HepG2 (cell line): Measurements from ENCODE around the gene NUDT8. TPM values are rescaled to one million over a fixed set of nuclear protein-coding genes. Genes with fewer than 3 reads are reported as not detected.

Experiments used
- ATF7 ChIP-seq, 2 experiments: fragments of 450-650 bp in 1 of 2; sonication (generic) in 1 of 2; formaldehyde crosslinking in 1 of 2; IDR thresholded peaks; 2 replicates each; pipeline versions ENCODE4 v1.4.0 to v1.6.1; 2016 to 2020; ENCODE audit warnings: antibody characterized with exemption in 1 of 2, mild to moderate bottlenecking in 1 of 2, missing genetic modification reagents in 1 of 2
- ELF1 ChIP-seq: sonication (generic); formaldehyde crosslinking; IDR thresholded peaks from 2 replicates; pipeline ENCODE4 v1.4.0; 2020; ENCODE audit warnings: missing genetic modification reagents
- GATA4 ChIP-seq: sonication (generic); IDR thresholded peaks from 2 replicates; pipeline ENCODE4 v1.6.1; 2016; ENCODE audit warnings: antibody characterized with exemption, low read depth, borderline replicate concordance
- GATAD2A ChIP-seq: IDR thresholded peaks from 2 replicates; pipeline ENCODE4 v1.6.1; 2016
- HIVEP1 ChIP-seq: sonication (generic); formaldehyde crosslinking; IDR thresholded peaks from 2 replicates; pipeline ENCODE4 v1.4.0; 2020; ENCODE audit warnings: mild to moderate bottlenecking, missing genetic modification reagents
- KDM3A ChIP-seq: IDR thresholded peaks from 2 replicates; pipeline ENCODE4 v1.6.1; 2018; ENCODE audit warnings: low read depth, missing compliant biosample characterization
- MBNL3 ChIP-seq: fragments of 250-450 bp; sonication (Bioruptor Pico); conservative IDR thresholded peaks from 2 replicates; pipeline ENCODE4 v1.8.0; 2022; ENCODE audit warnings: mild to moderate bottlenecking, inconsistent platforms
- NR2C2 ChIP-seq: sonication (generic); formaldehyde crosslinking; IDR thresholded peaks from 2 replicates; pipeline ENCODE4 v1.4.0; 2020; ENCODE audit warnings: missing genetic modification reagents, mild to moderate bottlenecking, moderate library complexity, borderline replicate concordance
- PAF1 ChIP-seq: IDR thresholded peaks from 2 replicates; pipeline ENCODE4 v1.6.1; 2016; ENCODE audit warnings: missing genetic modification reagents, missing compliant biosample characterization
- PAX8 ChIP-seq: sonication (generic); formaldehyde crosslinking; IDR thresholded peaks from 2 replicates; pipeline ENCODE4 v1.8.0; 2022; ENCODE audit warnings: mild to moderate bottlenecking, missing genetic modification reagents, borderline replicate concordance
- PRMT3 ChIP-seq: sonication (generic); formaldehyde crosslinking; IDR thresholded peaks from 2 replicates; pipeline ENCODE4 v1.8.1; 2022; ENCODE audit warnings: low read depth, mild to moderate bottlenecking, moderate library complexity, missing genetic modification reagents, borderline replicate concordance
- RFXANK ChIP-seq: IDR thresholded peaks from 2 replicates; pipeline ENCODE4 v1.6.1; 2016
- SRY ChIP-seq: sonication (generic); formaldehyde crosslinking; IDR thresholded peaks from 2 replicates; pipeline ENCODE4 v1.8.0; 2022; ENCODE audit warnings: mild to moderate bottlenecking, missing genetic modification reagents
- TOPORS ChIP-seq: sonication (generic); formaldehyde crosslinking; IDR thresholded peaks from 2 replicates; pipeline ENCODE4 v1.8.0; 2023; ENCODE audit warnings: mild to moderate bottlenecking, missing genetic modification reagents
- TRIM24 ChIP-seq: sonication (generic); formaldehyde crosslinking; IDR thresholded peaks from 2 replicates; pipeline ENCODE4 v1.8.0; 2022; ENCODE audit warnings: mild to moderate bottlenecking, missing genetic modification reagents
- ZC3H13 ChIP-seq: sonication (generic); formaldehyde crosslinking; IDR thresholded peaks from 2 replicates; pipeline ENCODE4 v1.8.1; 2023; ENCODE audit warnings: mild to moderate bottlenecking, missing genetic modification reagents, moderate library complexity
- ZKSCAN1 ChIP-seq: fragments of 150-350 bp; IDR thresholded peaks from 2 replicates; pipeline ENCODE4 v1.6.1; 2014; ENCODE audit warnings: low read length
- ZNF260 ChIP-seq: sonication (generic); formaldehyde crosslinking; IDR thresholded peaks from 2 replicates; pipeline ENCODE4 v1.4.0; 2020; ENCODE audit warnings: missing genetic modification reagents, low read depth, mild to moderate bottlenecking, borderline replicate concordance
- ZNF263 ChIP-seq: sonication (generic); formaldehyde crosslinking; IDR thresholded peaks from 2 replicates; pipeline ENCODE4 v1.4.0; 2020; ENCODE audit warnings: missing genetic modification reagents
- ZNF549 ChIP-seq: sonication (generic); formaldehyde crosslinking; IDR thresholded peaks from 2 replicates; pipeline ENCODE4 v1.5.0; 2020; ENCODE audit warnings: missing genetic modification reagents
- ZNF724P ChIP-seq: sonication (generic); formaldehyde crosslinking; IDR thresholded peaks from 2 replicates; pipeline ENCODE4 v1.8.0; 2022; ENCODE audit warnings: missing genetic modification reagents, borderline replicate concordance
- polyA plus RNA-seq, 8 experiments: library from polyadenylated mRNA; depleted of rRNA in 3 of 8; stranded (reverse) in 7 of 8; unstranded in 1 of 8; fragments of >200 nt; fragmentation: Illumina TruSeq in 4 of 8; extraction: Trizol in 4 of 8; gene quantifications; 2 replicates each; pipeline versions ENCODE4 v1.2.1 to v1.2.3, GENCODE V29; 2011 to 2016; ENCODE audit warnings: low read depth in 4 of 8, missing spikeins in 1 of 8, mixed read lengths in 1 of 8; ENCODE audit not compliant: insufficient read depth in 1 of 8
- total RNA-seq, 5 experiments: library from RNA; depleted of rRNA; stranded (reverse); fragments of >200 nt; fragmentation: Illumina TruSeq; extraction: Trizol; gene quantifications; 2 replicates each; pipeline ENCODE4 v1.2.3, GENCODE V29; 2016; ENCODE audit warnings: low read depth in 1 of 5
- TF ChIP-seq, protein P1 (sequence below): sonication (generic); formaldehyde crosslinking; IDR thresholded peaks from 2 replicates; pipeline ENCODE4 v1.8.0; 2022; ENCODE audit warnings: low read depth, missing genetic modification reagents
- TF ChIP-seq, protein P2 (sequence below): conservative IDR thresholded peaks from 2 replicates; pipeline ENCODE4 v1.6.1; 2018; ENCODE audit warnings: missing genetic modification reagents
- TF ChIP-seq, protein P3 (sequence below): sonication (generic); formaldehyde crosslinking; IDR thresholded peaks from 2 replicates; pipeline ENCODE4 v1.8.0; 2022; ENCODE audit warnings: mild to moderate bottlenecking, missing genetic modification reagents; ENCODE audit not compliant: insufficient replicate concordance
- TF ChIP-seq, protein P4 (sequence below): sonication (generic); formaldehyde crosslinking; IDR thresholded peaks from 2 replicates; pipeline ENCODE4 v1.5.1; 2020; ENCODE audit warnings: mild to moderate bottlenecking, missing genetic modification reagents, borderline replicate concordance

NUDT8 gene
- total and polyA plus RNA-seq, 2 of the 13 experiments (the other 11 are each of a cell fraction or from before 2014, with no cell fraction given): 6.7 to 25.8 TPM

DNA sequence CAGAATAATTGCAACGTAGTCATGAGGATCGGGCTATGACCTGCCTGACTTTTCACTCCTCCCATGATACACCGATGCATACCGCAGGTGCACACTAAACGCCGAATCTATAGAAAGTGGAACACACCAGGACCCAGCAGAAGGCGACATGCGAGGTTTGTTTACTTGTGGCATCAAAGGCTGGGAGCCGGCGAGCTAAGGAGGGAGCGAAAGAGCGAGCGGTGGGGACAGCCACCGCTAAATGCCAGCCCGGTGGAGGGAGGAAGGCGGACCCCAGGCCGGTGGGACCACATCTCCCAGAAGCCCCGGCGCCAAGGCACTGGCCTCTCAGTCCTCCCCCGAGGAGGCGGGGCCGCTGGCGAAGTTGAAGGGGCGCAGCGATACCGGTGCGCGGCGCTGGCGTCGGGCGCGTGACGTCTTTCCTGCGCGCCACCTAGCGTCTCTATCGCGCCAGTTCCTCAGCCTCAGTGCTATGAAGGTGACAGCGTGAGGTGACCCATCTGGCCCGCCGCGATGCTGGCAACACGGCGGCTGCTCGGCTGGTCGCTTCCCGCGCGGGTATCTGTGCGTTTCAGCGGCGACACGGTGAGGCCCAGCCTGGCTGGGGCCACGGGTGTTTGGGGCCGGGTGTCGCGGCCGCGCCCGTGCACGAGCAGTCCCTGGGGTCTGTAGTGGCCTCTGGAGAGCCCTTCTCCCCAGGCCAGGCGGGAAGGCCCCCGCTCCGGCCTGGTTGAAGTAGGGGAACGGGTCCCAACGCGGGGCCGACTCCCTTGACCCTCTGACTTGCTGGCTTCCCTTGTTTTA lies 23.0 kb downstream of the NUDT8 start, which contains the start of gene NDUFV1 (continued):
- 0 out of 2 replicates have a peak, but pooled peaks have one; percentile 40 for TF ChIP-seq TOPORS
- TF ChIP-seq ZKSCAN1: no peak
- no peak for TF ChIP-seq ZNF260 (CRISPR knock-in tag)
- no peak for TF ChIP-seq GATA4
- peak; percentile 25; the same call in 1 of the 2 replicates for TF ChIP-seq ATF7 (IDR thresholded peaks at IDR 0.05)
- 0 out of 2 replicates have a peak, but pooled peaks have one; percentile 48 for TF ChIP-seq ATF7 (CRISPR knock-in tag; IDR thresholded peaks at IDR 0.05)
- no peak for TF ChIP-seq PAX8 (CRISPR knock-in tag)
- TF ChIP-seq, protein P1, sequence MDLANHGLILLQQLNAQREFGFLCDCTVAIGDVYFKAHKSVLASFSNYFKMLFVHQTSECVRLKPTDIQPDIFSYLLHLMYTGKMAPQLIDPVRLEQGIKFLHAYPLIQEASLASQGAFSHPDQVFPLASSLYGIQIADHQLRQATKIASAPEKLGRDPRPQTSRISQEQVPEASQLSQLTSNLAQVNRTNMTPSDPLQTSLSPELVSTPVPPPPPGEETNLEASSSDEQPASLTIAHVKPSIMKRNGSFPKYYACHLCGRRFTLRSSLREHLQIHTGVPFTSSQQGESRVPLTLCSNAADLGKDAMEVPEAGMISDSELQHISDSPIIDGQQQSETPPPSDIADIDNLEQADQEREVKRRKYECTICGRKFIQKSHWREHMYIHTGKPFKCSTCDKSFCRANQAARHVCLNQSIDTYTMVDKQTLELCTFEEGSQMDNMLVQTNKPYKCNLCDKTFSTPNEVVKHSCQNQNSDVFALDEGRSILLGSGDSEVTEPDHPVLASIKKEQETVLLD (CRISPR knock-in tag): no peak
- TF ChIP-seq PRMT3 (CRISPR knock-in tag): no peak
- TF ChIP-seq GATAD2A (CRISPR knock-in tag): peak; percentile 17; the same call in 1 of the 2 replicates
- TF ChIP-seq, protein P2, sequence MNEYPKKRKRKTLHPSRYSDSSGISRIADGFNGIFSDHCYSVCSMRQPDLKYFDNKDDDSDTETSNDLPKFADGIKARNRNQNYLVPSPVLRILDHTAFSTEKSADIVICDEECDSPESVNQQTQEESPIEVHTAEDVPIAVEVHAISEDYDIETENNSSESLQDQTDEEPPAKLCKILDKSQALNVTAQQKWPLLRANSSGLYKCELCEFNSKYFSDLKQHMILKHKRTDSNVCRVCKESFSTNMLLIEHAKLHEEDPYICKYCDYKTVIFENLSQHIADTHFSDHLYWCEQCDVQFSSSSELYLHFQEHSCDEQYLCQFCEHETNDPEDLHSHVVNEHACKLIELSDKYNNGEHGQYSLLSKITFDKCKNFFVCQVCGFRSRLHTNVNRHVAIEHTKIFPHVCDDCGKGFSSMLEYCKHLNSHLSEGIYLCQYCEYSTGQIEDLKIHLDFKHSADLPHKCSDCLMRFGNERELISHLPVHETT: peak; percentile 57; the same call in 1 of the 2 replicates
- no peak for TF ChIP-seq PAF1
- no peak for TF ChIP-seq ZC3H13 (CRISPR knock-in tag)
- peak; percentile 90 for TF ChIP-seq NR2C2 (CRISPR knock-in tag)
- TF ChIP-seq, protein P3, sequence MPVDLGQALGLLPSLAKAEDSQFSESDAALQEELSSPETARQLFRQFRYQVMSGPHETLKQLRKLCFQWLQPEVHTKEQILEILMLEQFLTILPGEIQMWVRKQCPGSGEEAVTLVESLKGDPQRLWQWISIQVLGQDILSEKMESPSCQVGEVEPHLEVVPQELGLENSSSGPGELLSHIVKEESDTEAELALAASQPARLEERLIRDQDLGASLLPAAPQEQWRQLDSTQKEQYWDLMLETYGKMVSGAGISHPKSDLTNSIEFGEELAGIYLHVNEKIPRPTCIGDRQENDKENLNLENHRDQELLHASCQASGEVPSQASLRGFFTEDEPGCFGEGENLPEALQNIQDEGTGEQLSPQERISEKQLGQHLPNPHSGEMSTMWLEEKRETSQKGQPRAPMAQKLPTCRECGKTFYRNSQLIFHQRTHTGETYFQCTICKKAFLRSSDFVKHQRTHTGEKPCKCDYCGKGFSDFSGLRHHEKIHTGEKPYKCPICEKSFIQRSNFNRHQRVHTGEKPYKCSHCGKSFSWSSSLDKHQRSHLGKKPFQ: no peak
- TF ChIP-seq KDM3A: no peak; the same call in 1 of the 2 replicates
- no peak for TF ChIP-seq MBNL3 (CRISPR knock-in tag)
- TF ChIP-seq RFXANK (CRISPR knock-in tag): 0 out of 2 replicates have a peak, but pooled peaks have one; percentile 69
- no peak; the same call in 1 of the 2 replicates for TF ChIP-seq SRY
- no peak for TF ChIP-seq ZNF724P (CRISPR knock-in tag)
- peak; percentile 79 for TF ChIP-seq ELF1
- TF ChIP-seq, protein P4, sequence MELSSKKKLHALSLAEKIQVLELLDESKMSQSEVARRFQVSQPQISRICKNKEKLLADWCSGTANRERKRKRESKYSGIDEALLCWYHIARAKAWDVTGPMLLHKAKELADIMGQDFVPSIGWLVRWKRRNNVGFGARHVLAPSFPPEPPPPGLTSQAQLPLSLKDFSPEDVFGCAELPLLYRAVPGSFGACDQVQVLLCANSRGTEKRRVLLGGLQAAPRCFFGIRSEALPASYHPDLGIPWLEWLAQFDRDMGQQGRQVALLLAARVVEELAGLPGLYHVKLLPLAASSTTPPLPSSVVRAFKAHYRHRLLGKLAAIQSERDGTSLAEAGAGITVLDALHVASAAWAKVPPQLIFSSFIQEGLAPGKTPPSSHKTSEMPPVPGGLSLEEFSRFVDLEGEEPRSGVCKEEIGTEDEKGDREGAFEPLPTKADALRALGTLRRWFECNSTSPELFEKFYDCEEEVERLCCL: no peak
- TF ChIP-seq HIVEP1: no peak
- TF ChIP-seq ZNF549 (CRISPR knock-in tag): no peak
- peak; percentile 92 for TF ChIP-seq ZNF263
- no peak for TF ChIP-seq TRIM24 (CRISPR knock-in tag)
